GM23338 (cell line): Measurements from ENCODE around the gene FDXACB1. TPM values are rescaled to one million over a fixed set of nuclear protein-coding genes. Genes with fewer than 3 reads are reported as not detected.

Experiments used
- ATAC-seq: fragments of 200-7000 bp; cut with Tn5 transposase; 3 replicates; pipeline ENCODE4 v1.9.1; 2020
- DNase-seq: peaks from one replicate; pipeline ENCODE4 v3.0.0-alpha.2; 2015; ENCODE audit warnings: low spot score
- H2AFZ ChIP-seq: fragments of 200-600 bp; sonication (generic); 2 replicates; pipeline ENCODE4 v1.8.0; 2016; ENCODE audit warnings: antibody characterized with exemption, mild to moderate bottlenecking, moderate library complexity
- H3F3A ChIP-seq: fragments of 200-600 bp; sonication (generic); replicated peaks from 2 replicates; pipeline ENCODE4 v1.8.0; 2017; ENCODE audit warnings: antibody characterized with exemption, mixed run types, low read depth
- H3K27ac ChIP-seq: fragments of 200-600 bp; sonication (generic); 2 replicates; pipeline ENCODE4 v1.6.1; 2016; ENCODE audit warnings: low read depth
- H3K27me3 ChIP-seq: fragments of 200-600 bp; sonication (generic); 2 replicates; pipeline ENCODE4 v1.8.0; 2016; ENCODE audit warnings: mild to moderate bottlenecking, mixed run types, moderate library complexity; ENCODE audit not compliant: insufficient read depth
- H3K36me3 ChIP-seq: fragments of 200-600 bp; sonication (generic); 2 replicates; pipeline ENCODE4 v1.8.0; 2016; ENCODE audit warnings: mild to moderate bottlenecking; ENCODE audit not compliant: insufficient read depth
- H3K4me1 ChIP-seq: fragments of 200-600 bp; sonication (generic); 2 replicates; pipeline ENCODE4 v1.8.0; 2016; ENCODE audit warnings: mild to moderate bottlenecking, moderate library complexity; ENCODE audit not compliant: insufficient read depth
- H3K4me2 ChIP-seq: fragments of 200-600 bp; sonication (generic); 2 replicates; pipeline ENCODE4 v1.7.1; 2017; ENCODE audit warnings: mixed run types
- H3K4me3 ChIP-seq: fragments of 200-600 bp; sonication (generic); 2 replicates; pipeline ENCODE4 v1.6.1; 2016; ENCODE audit warnings: mixed run types
- H3K79me2 ChIP-seq: fragments of 200-600 bp; sonication (generic); replicated peaks from 2 replicates; pipeline ENCODE4 v1.8.0; 2017; ENCODE audit warnings: mild to moderate bottlenecking; ENCODE audit not compliant: insufficient read depth
- H3K9me2 ChIP-seq: fragments of 200-600 bp; sonication (generic); 2 replicates; pipeline ENCODE4 v1.8.0; 2017; ENCODE audit not compliant: insufficient read depth
- H4K20me1 ChIP-seq: fragments of 200-600 bp; sonication (generic); replicated peaks from 2 replicates; pipeline ENCODE4 v1.8.0; 2017; ENCODE audit warnings: mild to moderate bottlenecking; ENCODE audit not compliant: insufficient read depth
- H3K27ac Mint-ChIP-seq: 2 replicates; pipeline ENCODE4 v1.8.0; 2020; ENCODE audit warnings: inconsistent platforms, mild to moderate bottlenecking, moderate library complexity, mixed read lengths
- H3K27me3 Mint-ChIP-seq: 3 replicates; pipeline ENCODE4 v1.8.0; 2022; ENCODE audit warnings: low read depth, mild to moderate bottlenecking, moderate library complexity, mixed read lengths, inconsistent platforms; ENCODE audit not compliant: insufficient read depth, poor library complexity
- H3K36me3 Mint-ChIP-seq: 3 replicates; pipeline ENCODE4 v1.8.0; 2021; ENCODE audit warnings: low read depth, mild to moderate bottlenecking, inconsistent platforms, moderate library complexity, mixed read lengths
- H3K4me1 Mint-ChIP-seq: 3 replicates; pipeline ENCODE4 v1.8.0; 2020; ENCODE audit warnings: mild to moderate bottlenecking, inconsistent platforms, mixed read lengths
- H3K4me3 Mint-ChIP-seq: 3 replicates; pipeline ENCODE4 v1.8.0; 2021; ENCODE audit warnings: moderate library complexity, mild to moderate bottlenecking, inconsistent platforms, mixed read lengths
- H3K9me3 Mint-ChIP-seq: 3 replicates; pipeline ENCODE4 v1.8.0; 2020; ENCODE audit warnings: moderate library complexity, mild to moderate bottlenecking, inconsistent platforms, mixed read lengths
- CREB1 ChIP-seq: fragments of 250-450 bp; sonication (Bioruptor Pico); IDR thresholded peaks from 2 replicates; pipeline ENCODE4 v1.5.0; 2020; ENCODE audit warnings: low read depth, mild to moderate bottlenecking, moderate library complexity
- CTCF ChIP-seq, 2 experiments: fragments of 200-600 bp in 1 of 2; sonication (generic) in 1 of 2; conservative IDR thresholded peaks; 2 replicates each; pipeline versions ENCODE4 v1.5.1 to v1.6.1; 2016 to 2017; ENCODE audit warnings: antibody characterized with exemption in 2 of 2, low read depth in 2 of 2, mild to moderate bottlenecking in 2 of 2, moderate library complexity in 1 of 2
- EZH2 ChIP-seq: fragments of 200-600 bp; sonication (generic); IDR thresholded peaks from one replicate; pipeline ENCODE4 v1.8.0; 2017; ENCODE audit warnings: antibody characterized with exemption, mild to moderate bottlenecking, low read depth; ENCODE audit not compliant: unreplicated experiment
- EZH2phosphoT487 ChIP-seq: fragments of 200-600 bp; sonication (generic); IDR thresholded peaks from one replicate; pipeline ENCODE4 v1.8.1; 2018; ENCODE audit warnings: antibody characterized with exemption; ENCODE audit not compliant: unreplicated experiment
- JUNB ChIP-seq: IDR thresholded peaks from one replicate; pipeline ENCODE4 v1.6.1; 2016; ENCODE audit warnings: antibody characterized with exemption; ENCODE audit not compliant: unreplicated experiment
- NANOG ChIP-seq: IDR thresholded peaks from 2 replicates; pipeline ENCODE4 v1.6.1; 2016; ENCODE audit warnings: antibody characterized with exemption, borderline replicate concordance
- POLR2AphosphoS5 ChIP-seq: IDR thresholded peaks from 2 replicates; pipeline ENCODE4 v1.6.1; 2016; ENCODE audit warnings: antibody characterized with exemption, low read depth
- STAT1 ChIP-seq: IDR thresholded peaks from one replicate; pipeline ENCODE4 v1.6.1; 2016; ENCODE audit warnings: antibody characterized with exemption; ENCODE audit not compliant: unreplicated experiment
- ZNF114 ChIP-seq: fragments of 250-450 bp; sonication (Bioruptor Pico); IDR thresholded peaks from 2 replicates; pipeline ENCODE4 v1.5.0; 2020; ENCODE audit warnings: mild to moderate bottlenecking, moderate library complexity
- ZNF331 ChIP-seq: fragments of 250-450 bp; sonication (Bioruptor Pico); IDR thresholded peaks from 2 replicates; pipeline ENCODE4 v1.5.0; 2020; ENCODE audit warnings: low read depth, mild to moderate bottlenecking, moderate library complexity
- ZNF462 ChIP-seq: fragments of 250-450 bp; sonication (Bioruptor Pico); IDR thresholded peaks from 2 replicates; pipeline ENCODE4 v1.5.0; 2020; ENCODE audit warnings: mild to moderate bottlenecking, moderate library complexity
- polyA plus RNA-seq: library from polyadenylated mRNA; unstranded; fragments of >200 nt; fragmentation: Nextera tagmentation; extraction: Ambion mirVana; gene quantifications from 2 replicates; pipeline ENCODE4 v1.2.1, GENCODE V29; 2016
- total RNA-seq: library from RNA; depleted of rRNA; stranded (reverse); fragments of >200 nt; shearing (Covaris generic); gene quantifications from 2 replicates; pipeline ENCODE4 v1.2.3, GENCODE V29; 2014
- TF ChIP-seq, protein P1 (sequence below): IDR thresholded peaks from 2 replicates; pipeline ENCODE4 v1.6.1; 2016; ENCODE audit warnings: antibody characterized with exemption
- TF ChIP-seq, protein P2 (sequence below): IDR thresholded peaks from one replicate; pipeline ENCODE4 v1.6.1; 2018; ENCODE audit warnings: antibody characterized with exemption; ENCODE audit not compliant: unreplicated experiment

Gene FDXACB1
- total and polyA plus RNA-seq, 2 experiments from 2014 or later, result 1.6 to 2.4 TPM

DNA sequence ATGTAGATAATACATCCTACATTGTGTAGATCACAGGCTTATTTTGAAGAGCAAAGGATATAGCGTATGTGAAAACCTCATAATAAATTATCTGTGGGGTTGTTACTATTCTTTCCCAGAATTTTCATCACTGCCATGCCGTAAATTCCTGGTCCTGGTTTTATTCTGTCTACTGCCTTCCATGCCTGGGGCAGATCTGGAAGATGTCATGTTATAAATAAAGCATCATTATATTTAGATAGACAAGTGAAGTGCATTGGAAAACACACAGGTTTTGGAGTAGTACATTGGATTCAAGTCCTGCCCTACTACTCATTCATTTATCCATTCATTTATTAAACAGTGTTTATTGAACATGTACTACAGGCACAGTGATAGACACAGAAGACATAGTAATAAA lies 41.9 kb upstream of the FDXACB1 start:
- H3K27me3 ChIP-seq, result no peaks in the 10 kb centered on the region
- H3K27ac ChIP-seq, result no peak overlapping the region
- H3K27ac Mint-ChIP-seq, result no peak overlapping the region
- no peak for TF ChIP-seq CTCF (conservative IDR thresholded peaks at IDR 0.05; ENCODE audit: low read depth in 2 of 2)
- TF ChIP-seq EZH2phosphoT487, result no peak
- TF ChIP-seq JUNB, result no peak
- TF ChIP-seq, protein P1, sequence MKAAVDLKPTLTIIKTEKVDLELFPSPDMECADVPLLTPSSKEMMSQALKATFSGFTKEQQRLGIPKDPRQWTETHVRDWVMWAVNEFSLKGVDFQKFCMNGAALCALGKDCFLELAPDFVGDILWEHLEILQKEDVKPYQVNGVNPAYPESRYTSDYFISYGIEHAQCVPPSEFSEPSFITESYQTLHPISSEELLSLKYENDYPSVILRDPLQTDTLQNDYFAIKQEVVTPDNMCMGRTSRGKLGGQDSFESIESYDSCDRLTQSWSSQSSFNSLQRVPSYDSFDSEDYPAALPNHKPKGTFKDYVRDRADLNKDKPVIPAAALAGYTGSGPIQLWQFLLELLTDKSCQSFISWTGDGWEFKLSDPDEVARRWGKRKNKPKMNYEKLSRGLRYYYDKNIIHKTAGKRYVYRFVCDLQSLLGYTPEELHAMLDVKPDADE, result no peak
- TF ChIP-seq ZNF331, result no peak
- no peak for TF ChIP-seq POLR2AphosphoS5
- no peak for TF ChIP-seq ZNF114 (CRISPR knock-in tag)
- TF ChIP-seq, protein P2, sequence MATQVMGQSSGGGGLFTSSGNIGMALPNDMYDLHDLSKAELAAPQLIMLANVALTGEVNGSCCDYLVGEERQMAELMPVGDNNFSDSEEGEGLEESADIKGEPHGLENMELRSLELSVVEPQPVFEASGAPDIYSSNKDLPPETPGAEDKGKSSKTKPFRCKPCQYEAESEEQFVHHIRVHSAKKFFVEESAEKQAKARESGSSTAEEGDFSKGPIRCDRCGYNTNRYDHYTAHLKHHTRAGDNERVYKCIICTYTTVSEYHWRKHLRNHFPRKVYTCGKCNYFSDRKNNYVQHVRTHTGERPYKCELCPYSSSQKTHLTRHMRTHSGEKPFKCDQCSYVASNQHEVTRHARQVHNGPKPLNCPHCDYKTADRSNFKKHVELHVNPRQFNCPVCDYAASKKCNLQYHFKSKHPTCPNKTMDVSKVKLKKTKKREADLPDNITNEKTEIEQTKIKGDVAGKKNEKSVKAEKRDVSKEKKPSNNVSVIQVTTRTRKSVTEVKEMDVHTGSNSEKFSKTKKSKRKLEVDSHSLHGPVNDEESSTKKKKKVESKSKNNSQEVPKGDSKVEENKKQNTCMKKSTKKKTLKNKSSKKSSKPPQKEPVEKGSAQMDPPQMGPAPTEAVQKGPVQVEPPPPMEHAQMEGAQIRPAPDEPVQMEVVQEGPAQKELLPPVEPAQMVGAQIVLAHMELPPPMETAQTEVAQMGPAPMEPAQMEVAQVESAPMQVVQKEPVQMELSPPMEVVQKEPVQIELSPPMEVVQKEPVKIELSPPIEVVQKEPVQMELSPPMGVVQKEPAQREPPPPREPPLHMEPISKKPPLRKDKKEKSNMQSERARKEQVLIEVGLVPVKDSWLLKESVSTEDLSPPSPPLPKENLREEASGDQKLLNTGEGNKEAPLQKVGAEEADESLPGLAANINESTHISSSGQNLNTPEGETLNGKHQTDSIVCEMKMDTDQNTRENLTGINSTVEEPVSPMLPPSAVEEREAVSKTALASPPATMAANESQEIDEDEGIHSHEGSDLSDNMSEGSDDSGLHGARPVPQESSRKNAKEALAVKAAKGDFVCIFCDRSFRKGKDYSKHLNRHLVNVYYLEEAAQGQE, result no peak
- TF ChIP-seq STAT1, result no peak
- TF ChIP-seq NANOG, result no peak
- no peak for TF ChIP-seq CREB1
- no peak for TF ChIP-seq ZNF462 (CRISPR knock-in tag)
- no peak for TF ChIP-seq EZH2
- H3K4me2 ChIP-seq, result no peak overlapping the region
- H3K4me3 ChIP-seq, result no peak overlapping the region
- H3K9me2 ChIP-seq, result no peaks in the 10 kb centered on the region
- no peaks in the 10 kb centered on the region for H4K20me1 ChIP-seq
- H3K4me3 Mint-ChIP-seq, result no peak overlapping the region
- H3K36me3 Mint-ChIP-seq, result no peaks in the 10 kb centered on the region
- peaks cover 3% of the 10 kb centered on the region; the same call in 1 of the 3 replicates for H3K9me3 Mint-ChIP-seq
- no peak for DNase-seq
- H3K4me1 ChIP-seq, result peaks cover 28% of the 10 kb centered on the region
- no peaks in the 10 kb centered on the region for H3K36me3 ChIP-seq
- peaks cover 43% of the 10 kb centered on the region for H3K4me1 Mint-ChIP-seq
- no peak for ATAC-seq
- H3K27me3 Mint-ChIP-seq, result peaks cover 6% of the 10 kb centered on the region
- no peak overlapping the region for H2AFZ ChIP-seq
- peaks cover 3% of the 10 kb centered on the region for H3F3A ChIP-seq
- H3K79me2 ChIP-seq, result no peaks in the 10 kb centered on the region
